Adrenal gland (tissue), 12 donors: ENCODE data around the gene SV2C. TPM values are rescaled to one million over a fixed set of nuclear protein-coding genes. Genes with fewer than 3 reads are reported as not detected.

ENCODE experiments used
- DNase-seq, 7 donors: peaks; one replicate each; pipeline ENCODE4 v3.0.0-alpha.2; 2019 to 2020
- H3K27ac ChIP-seq, 5 donors: fragments of 200-600 bp; sonication (generic) in 4 of 5; 1 replicate in 3 of 5; 2 replicates in 2 of 5; pipeline versions ENCODE4 v1.5.1 to v1.8.0; 2016 to 2020; ENCODE audit warnings: mild to moderate bottlenecking in 1 of 5
- H3K27me3 ChIP-seq: fragments of 200-600 bp; 2 replicates; pipeline ENCODE4 v1.8.0; 2021
- H3K36me3 ChIP-seq, 2 donors: fragments of 200-600 bp; replicated peaks in 1 of 2; 1 replicate in 1 of 2; 2 replicates in 1 of 2; pipeline versions ENCODE4 v1.5.1 to v1.8.0; 2018 to 2022
- H3K4me1 ChIP-seq, 2 donors: fragments of 200-600 bp; replicated peaks in 1 of 2; 1 replicate in 1 of 2; 2 replicates in 1 of 2; pipeline versions ENCODE4 v1.5.1 to v1.8.0; 2018 to 2021
- H3K4me3 ChIP-seq, 4 donors: fragments of 200-600 bp; sonication (generic) in 3 of 4; one replicate each; pipeline ENCODE4 v1.5.1; 2016 to 2018
- H3K9me3 ChIP-seq, 3 donors: fragments of 200-600 bp; sonication (generic) in 1 of 3; replicated peaks in 1 of 3; 1 replicate in 2 of 3; 2 replicates in 1 of 3; pipeline versions ENCODE4 v1.5.1 to v1.8.0; 2016 to 2021
- POLR2A ChIP-seq, 2 donors: fragments of 450-650 bp; IDR thresholded peaks; one replicate each; pipeline ENCODE4 v1.6.1; 2017; ENCODE audit warnings: antibody characterized with exemption in 2 of 2, mild to moderate bottlenecking in 2 of 2, moderate library complexity in 1 of 2
- WGBS, 4 donors: extraction: QIAGEN DNeasy Blood & Tissue Kit in 2 of 4; methylation state at CpG; one replicate each; pipeline versions ENCODE4 v1.1.5 to v1.1.7; 2013 to 2017; 5-methylcytosine and 5-hydroxymethylcytosine counted together
- intact Hi-C, 2 donors: fragments of 100-400 bp; cut with DNase I; formaldehyde crosslinking; loops; one replicate each; pipeline versions ENCODE4 v1.14.1 to v1.15.0; 2022 to 2023
- polyA plus RNA-seq, 3 donors: library from polyadenylated mRNA; stranded (reverse); fragments of 200-250 nt in 2 of 3; fragments of 350-450 nt in 1 of 3; fragmentation: Illumina TruSeq in 1 of 3; extraction: RNeasy Lipid Tissue Mini Kit (QIAGEN cat#74804) in 1 of 3; gene quantifications; one replicate each; pipeline ENCODE4 v1.2.3, GENCODE V29; 2013 to 2014
- total RNA-seq, 9 donors: library from RNA; depleted of rRNA in 4 of 9; stranded (reverse); fragments of >200 nt in 4 of 9; fragments of 120-200 nt in 1 of 9; fragmentation: NEBNext Ultra II Directional in 1 of 9; extraction: Animal tissue kit (Norgen Biotek cat#: 25700) in 1 of 9; gene quantifications; one replicate each; pipeline versions ENCODE4 v1.1.0 to v1.2.4, GENCODE V29; 2013 to 2023
- TF ChIP-seq, protein P1 (sequence below), 6 experiments: fragments of 450-650 bp in 4 of 6; fragments of 200-600 bp in 2 of 6; sonication (generic) in 1 of 6; IDR thresholded peaks; 1 replicate in 5 of 6; 2 replicates in 1 of 6; pipeline versions ENCODE4 v1.5.1 to v1.8.0; 2016 to 2021; ENCODE audit warnings: antibody characterized with exemption in 6 of 6, mild to moderate bottlenecking in 2 of 6, moderate library complexity in 1 of 6
- donor health status: healthy with polysubstance abuse.
- donor health status: Bipolar disorder and iron deficiency.
- donor health status: DM: yes; HTN: yes; CAD: no.
- donor health status: DM: no; HTN: no; CAD: no.
- donor health status: DM: no; HTN: no; CAD: no.
- donor health status: DM: yes; HTN: yes; CAD: no.

Gene SV2C
- total and polyA plus RNA-seq, 12 donors = under 0.01 to 0.96 (median 0.19) TPM; not detected in 1

DNA sequence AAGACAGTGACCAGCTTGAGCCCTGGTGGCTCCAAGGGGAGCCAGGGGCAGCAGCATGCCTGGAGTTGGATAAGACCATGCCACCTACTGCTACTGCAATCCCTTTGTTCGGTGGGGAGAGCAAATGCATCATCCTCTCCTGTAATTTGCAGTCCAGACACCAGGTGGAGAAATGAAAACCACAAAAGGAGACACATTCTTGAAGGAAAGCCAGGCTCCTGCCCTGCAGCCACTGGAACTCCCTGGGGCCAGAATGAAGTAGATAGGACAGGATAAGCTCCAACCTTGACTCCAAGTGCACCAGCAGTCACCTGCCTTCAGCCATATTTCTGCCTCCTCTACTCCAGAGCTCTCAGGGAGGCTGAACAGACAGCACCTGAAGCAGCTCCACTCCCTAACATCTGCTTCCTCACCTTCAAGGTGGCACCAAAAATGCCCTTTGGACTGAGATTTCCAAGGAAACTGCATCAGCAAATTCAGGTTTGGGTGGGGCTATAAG, 254.8 kb downstream of the SV2C start:
- 0 to 9% (median 0%) methylated on average over 1 of the region's 1 CpG; no CpG with 5 or more reads in 1 of the 4 donors for WGBS, 4 donors
- H3K27me3 ChIP-seq = no peaks in the 10 kb centered on the region
- no peak overlapping the region for H3K4me3 ChIP-seq
- intact Hi-C loops = loop anchor here in 1 of 2 donors (10.0 kb wide), 1 partner anchor 237 kb away; no protein-coding TSS in a partner anchor
- TF ChIP-seq POLR2A (IDR thresholded peaks at IDR 0.05) = no peak
- TF ChIP-seq, protein P1, sequence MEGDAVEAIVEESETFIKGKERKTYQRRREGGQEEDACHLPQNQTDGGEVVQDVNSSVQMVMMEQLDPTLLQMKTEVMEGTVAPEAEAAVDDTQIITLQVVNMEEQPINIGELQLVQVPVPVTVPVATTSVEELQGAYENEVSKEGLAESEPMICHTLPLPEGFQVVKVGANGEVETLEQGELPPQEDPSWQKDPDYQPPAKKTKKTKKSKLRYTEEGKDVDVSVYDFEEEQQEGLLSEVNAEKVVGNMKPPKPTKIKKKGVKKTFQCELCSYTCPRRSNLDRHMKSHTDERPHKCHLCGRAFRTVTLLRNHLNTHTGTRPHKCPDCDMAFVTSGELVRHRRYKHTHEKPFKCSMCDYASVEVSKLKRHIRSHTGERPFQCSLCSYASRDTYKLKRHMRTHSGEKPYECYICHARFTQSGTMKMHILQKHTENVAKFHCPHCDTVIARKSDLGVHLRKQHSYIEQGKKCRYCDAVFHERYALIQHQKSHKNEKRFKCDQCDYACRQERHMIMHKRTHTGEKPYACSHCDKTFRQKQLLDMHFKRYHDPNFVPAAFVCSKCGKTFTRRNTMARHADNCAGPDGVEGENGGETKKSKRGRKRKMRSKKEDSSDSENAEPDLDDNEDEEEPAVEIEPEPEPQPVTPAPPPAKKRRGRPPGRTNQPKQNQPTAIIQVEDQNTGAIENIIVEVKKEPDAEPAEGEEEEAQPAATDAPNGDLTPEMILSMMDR (IDR thresholded peaks at IDR 0.05) = peak; percentile 38 to 67 (median 63)
- no peaks in the 10 kb centered on the region for H3K36me3 ChIP-seq
- H3K4me1 ChIP-seq = no peaks in the 10 kb centered on the region
- no peaks in the 10 kb centered on the region for H3K9me3 ChIP-seq
- DNase-seq = peak; percentile 43 to 76 (median 58)
- no peak overlapping the region for H3K27ac ChIP-seq

DNA sequence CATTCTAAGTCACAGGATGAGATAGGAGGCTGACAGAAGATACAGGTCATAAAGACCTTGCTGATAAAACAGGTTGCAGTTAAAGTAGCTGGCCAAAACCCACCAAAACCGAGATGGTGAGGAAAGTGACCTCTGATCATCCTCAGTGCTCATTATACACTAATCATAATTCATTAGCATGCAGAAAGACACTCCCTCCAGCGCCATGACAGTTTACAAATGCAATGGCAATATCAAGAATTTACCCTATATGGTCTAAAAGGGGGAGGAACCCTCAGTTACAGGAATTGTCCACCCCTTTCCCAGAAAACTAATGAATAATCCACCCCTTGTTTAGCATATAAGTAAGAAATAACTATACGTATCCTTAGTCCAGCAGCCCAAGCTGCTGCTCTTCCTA, 256.7 kb downstream of the SV2C start:
- WGBS, 4 donors = 69 to 83% (median 77%) methylated on average over 3 of the region's 3 CpGs
- no peaks in the 10 kb centered on the region for H3K4me1 ChIP-seq
- TF ChIP-seq, protein P1 (IDR thresholded peaks at IDR 0.05) = no peak
- TF ChIP-seq POLR2A (IDR thresholded peaks at IDR 0.05) = no peak
- intact Hi-C loops = loop anchor here in 1 of 2 donors (10.0 kb wide), 1 partner anchor 235 kb away; no protein-coding TSS in a partner anchor
- no peaks in the 10 kb centered on the region for H3K36me3 ChIP-seq
- no peak overlapping the region for H3K27ac ChIP-seq
- H3K27me3 ChIP-seq = no peaks in the 10 kb centered on the region
- no peak for DNase-seq
- H3K9me3 ChIP-seq = no peaks in the 10 kb centered on the region
- H3K4me3 ChIP-seq = no peak overlapping the region

DNA sequence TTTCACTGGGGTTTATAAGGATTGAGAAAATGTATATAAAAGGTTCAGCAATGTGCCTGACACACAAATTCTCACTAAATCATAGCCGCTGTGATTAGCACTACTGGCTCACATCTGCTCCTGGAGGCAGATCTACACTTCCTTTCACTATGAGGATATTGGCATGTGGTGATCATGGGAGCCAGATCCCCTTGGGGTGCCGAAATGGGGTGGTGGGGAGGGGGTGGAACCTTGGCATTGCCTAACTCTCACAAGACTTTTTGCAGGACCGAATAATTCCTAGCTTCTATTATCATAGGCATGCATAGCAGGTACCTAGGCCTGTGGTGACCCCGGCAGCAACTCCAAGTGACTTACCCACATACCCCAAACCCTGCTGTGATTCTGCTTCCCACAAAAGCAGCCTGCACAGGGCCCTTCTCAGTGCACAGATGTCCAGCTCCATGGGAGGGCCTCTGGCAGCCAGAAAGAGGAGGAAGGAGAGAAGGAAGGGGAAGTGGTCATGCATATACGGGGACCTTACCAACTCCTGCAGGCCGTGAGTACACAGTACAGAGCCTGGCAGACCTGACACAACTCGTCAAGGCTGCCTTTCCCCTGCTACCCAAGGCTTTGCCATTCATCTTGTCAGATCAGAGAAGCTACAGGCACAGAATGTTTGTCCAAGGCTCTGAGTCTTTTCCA, 258.6 kb downstream of the SV2C start:
- 27 to 65% (median 56%) methylated on average over 7 of the region's 7 CpGs for WGBS, 4 donors
- intact Hi-C loops = no loop called here

DNA sequence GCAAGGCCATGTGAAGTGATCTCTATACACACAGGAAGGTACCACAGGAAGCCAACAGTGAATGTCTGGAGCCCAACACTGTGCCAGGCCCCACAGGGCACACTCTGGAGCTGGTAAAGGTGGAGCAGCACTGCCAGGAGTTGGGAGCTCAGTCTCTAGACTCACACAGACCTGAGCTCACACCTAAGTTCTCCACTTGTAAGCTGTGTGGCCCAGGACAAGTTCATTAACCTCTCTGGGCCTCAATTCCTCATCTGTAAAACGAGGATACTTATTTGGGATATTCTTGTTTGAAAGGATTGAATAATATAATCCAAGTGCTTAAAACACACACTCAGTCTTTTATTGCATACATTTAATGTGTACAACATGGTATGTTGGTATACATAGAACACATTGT, 259.3 kb downstream of the SV2C start:
- 69 to 100% (median 79%) methylated on average over 1 of the region's 1 CpG for WGBS, 4 donors
- Histone ChIP-seq H3K4me3 (no peak overlapping the region), H3K36me3 (no peaks in the 10 kb centered on the region), H3K9me3 (no peaks in the 10 kb centered on the region), H3K4me1 (no peaks in the 10 kb centered on the region), H3K27me3 (no peaks in the 10 kb centered on the region), H3K27ac (no peak overlapping the region)
- no peak for DNase-seq
- intact Hi-C loops = no loop called here
- TF ChIP-seq, protein P1 (IDR thresholded peaks at IDR 0.05) = no peak
- no peak for TF ChIP-seq POLR2A (IDR thresholded peaks at IDR 0.05)

More for the DNA sequence above, 258.6 kb downstream of the SV2C start:
- Histone ChIP-seq H3K36me3 (no peaks in the 10 kb centered on the region), H3K4me1 (no peaks in the 10 kb centered on the region), H3K27me3 (no peaks in the 10 kb centered on the region), H3K4me3 (no peak overlapping the region), H3K9me3 (no peaks in the 10 kb centered on the region), H3K27ac (no peak overlapping the region)
- DNase-seq = peak in 3 of 7 donors; percentile 9 to 25 (median 14)
- no peak for TF ChIP-seq POLR2A (IDR thresholded peaks at IDR 0.05)
- TF ChIP-seq, protein P1 (IDR thresholded peaks at IDR 0.05) = no peak
